H1 (cell line): Measurements from ENCODE around the gene CDK16. TPM values are rescaled to one million over a fixed set of nuclear protein-coding genes. Genes with fewer than 3 reads are reported as not detected.

Experiments
- CTCF ChIA-PET: fragments of 300-600 bp; sonication (Branson Sonifier 250); formaldehyde crosslinking; loops from one replicate; lab custom pipeline; 2021; ENCODE audit not compliant: partially characterized antibody; lab: Charles Lee
- POLR2A ChIA-PET: fragments of 300-600 bp; sonication (Branson Sonifier 250); formaldehyde crosslinking; loops from one replicate; lab custom pipeline; 2021; ENCODE audit warnings: inconsistent platforms; ENCODE audit not compliant: partially characterized antibody; lab: Charles Lee
- DNase-seq, 2 experiments: peaks; one replicate each; pipeline versions ENCODE4 v3.0.0 to v3.0.0-alpha.2; 2010 to 2022; ENCODE audit warnings: low spot score in 2 of 2, low read depth in 1 of 2, mixed read lengths in 1 of 2
- FAIRE-seq: peaks from 2 replicates; lab custom pipeline; 2011; peaks lifted over from hg19 to GRCh38; lab: Jason Lieb, UNC
- H2AFZ ChIP-seq: 2 replicates; pipeline ENCODE4 v1.8.1; 2012; ENCODE audit warnings: low read length, inconsistent platforms
- H2AK5ac ChIP-seq: 2 replicates; pipeline ENCODE4 v1.6.1; 2013; ENCODE audit warnings: low read depth, low read length
- H2BK120ac ChIP-seq: replicated peaks from 2 replicates; pipeline ENCODE3; 2013; ENCODE audit warnings: low read depth, low read length, inconsistent platforms
- H2BK12ac ChIP-seq: 2 replicates; pipeline ENCODE4 v1.6.1; 2013; ENCODE audit warnings: low read depth, low read length
- H2BK15ac ChIP-seq: 2 replicates; pipeline ENCODE4 v1.6.1; 2013; ENCODE audit warnings: low read length
- H2BK20ac ChIP-seq: 2 replicates; pipeline ENCODE4 v1.6.1; 2013; ENCODE audit warnings: low read length
- H2BK5ac ChIP-seq: 2 replicates; pipeline ENCODE4 v1.6.1; 2013; ENCODE audit warnings: low read depth, low read length
- H3K14ac ChIP-seq: 2 replicates; pipeline ENCODE4 v1.6.1; 2013; ENCODE audit warnings: inconsistent platforms; ENCODE audit not compliant: insufficient read length
- H3K18ac ChIP-seq: 2 replicates; pipeline ENCODE4 v1.6.1; 2013; ENCODE audit warnings: low read length; ENCODE audit errors: extremely low read depth
- H3K23ac ChIP-seq: 2 replicates; pipeline ENCODE4 v1.6.1; 2013; ENCODE audit warnings: inconsistent platforms; ENCODE audit not compliant: insufficient read length
- H3K23me2 ChIP-seq: 2 replicates; pipeline ENCODE4 v1.6.1; 2013; ENCODE audit warnings: low read depth, low read length
- H3K27ac ChIP-seq: 2 replicates; pipeline ENCODE4 v1.6.1; 2011; ENCODE audit warnings: low read depth, low read length, inconsistent platforms
- H3K27me3 ChIP-seq, 4 experiments: replicated peaks in 1 of 4; 1 replicate in 1 of 4; 2 replicates in 3 of 4; pipeline versions ENCODE4 v1.6.1 to v1.8.1; 2011 to 2013; ENCODE audit warnings: low read length in 3 of 4, mild to moderate bottlenecking in 3 of 4, inconsistent platforms in 2 of 4, mixed read lengths in 2 of 4, moderate library complexity in 1 of 4; ENCODE audit not compliant: control insufficient read depth in 3 of 4, insufficient read depth in 3 of 4; ENCODE audit errors: extremely low read depth in 1 of 4
- H3K36me3 ChIP-seq, 4 experiments: 2 replicates each; pipeline versions ENCODE4 v1.6.1 to v1.8.1; 2011 to 2013; ENCODE audit warnings: mild to moderate bottlenecking in 4 of 4, low read length in 3 of 4, moderate library complexity in 2 of 4, control low read depth in 1 of 4, inconsistent platforms in 1 of 4; ENCODE audit not compliant: insufficient read depth in 4 of 4, control insufficient read depth in 2 of 4
- H3K4ac ChIP-seq: replicated peaks from 2 replicates; pipeline ENCODE3; 2013; ENCODE audit warnings: low read length, low read depth, mixed read lengths, inconsistent platforms; ENCODE audit not compliant: insufficient read length
- H3K4me1 ChIP-seq, 4 experiments: replicated peaks in 1 of 4; 1 replicate in 1 of 4; 2 replicates in 3 of 4; pipeline versions ENCODE4 v1.6.1 to v1.8.1; 2011 to 2013; ENCODE audit warnings: low read length in 3 of 4, inconsistent platforms in 2 of 4, mixed read lengths in 1 of 4; ENCODE audit not compliant: insufficient read depth in 4 of 4, control insufficient read depth in 3 of 4
- H3K4me2 ChIP-seq, 2 experiments: 2 replicates each; pipeline versions ENCODE4 v1.6.1 to v1.8.1; 2011 to 2013; ENCODE audit warnings: low read depth in 2 of 2, low read length in 2 of 2, control low read depth in 1 of 2, inconsistent platforms in 1 of 2, mild to moderate bottlenecking in 1 of 2; ENCODE audit not compliant: insufficient read depth in 1 of 2
- H3K4me3 ChIP-seq, 4 experiments: fragments of 200-600, 300-600 bp in 1 of 4; sonication (generic), shearing (Covaris generic), sonication (Bioruptor Twin) in 1 of 4; 2 replicates each; pipeline versions ENCODE4 v1.5.1 to v1.8.1; 2011 to 2016; ENCODE audit warnings: low read length in 4 of 4, low read depth in 3 of 4, control low read depth in 2 of 4, inconsistent platforms in 2 of 4, mild to moderate bottlenecking in 2 of 4, mixed read lengths in 1 of 4, moderate library complexity in 1 of 4; ENCODE audit not compliant: insufficient read depth in 2 of 4; ENCODE audit errors: extremely low read depth in 1 of 4
- H3K56ac ChIP-seq: replicated peaks from 2 replicates; pipeline ENCODE3; 2013; ENCODE audit warnings: low read depth, mild to moderate bottlenecking, mixed read lengths, low read length, inconsistent platforms; ENCODE audit not compliant: insufficient read length
- H3K79me1 ChIP-seq: 2 replicates; pipeline ENCODE4 v1.6.1; 2013; ENCODE audit warnings: low read depth, low read length, control low read depth
- H3K79me2 ChIP-seq, 2 experiments: 2 replicates each; pipeline versions ENCODE4 v1.6.1 to v1.8.1; 2012 to 2013; ENCODE audit warnings: low read length in 2 of 2, mild to moderate bottlenecking in 2 of 2, inconsistent platforms in 1 of 2; ENCODE audit not compliant: insufficient read depth in 2 of 2, control insufficient read depth in 1 of 2
- H3K9ac ChIP-seq, 4 experiments: replicated peaks in 1 of 4; 1 replicate in 1 of 4; 2 replicates in 3 of 4; pipeline versions ENCODE4 v1.6.1 to v1.8.1; 2011 to 2013; ENCODE audit warnings: low read depth in 3 of 4, low read length in 3 of 4, control low read depth in 2 of 4, mild to moderate bottlenecking in 2 of 4, moderate library complexity in 2 of 4, inconsistent platforms in 1 of 4; ENCODE audit errors: extremely low read depth in 1 of 4
- H3K9me3 ChIP-seq, 2 experiments: 2 replicates each; pipeline versions ENCODE4 v1.6.1 to v1.8.1; 2012 to 2013; ENCODE audit warnings: mild to moderate bottlenecking in 2 of 2, moderate library complexity in 2 of 2, control low read depth in 1 of 2, inconsistent platforms in 1 of 2, low read depth in 1 of 2, low read length in 1 of 2, mixed read lengths in 1 of 2; ENCODE audit not compliant: insufficient read depth in 2 of 2
- H4K20me1 ChIP-seq, 2 experiments: replicated peaks in 1 of 2; 2 replicates each; pipeline versions ENCODE3 to v1.8.1; 2011 to 2013; ENCODE audit warnings: inconsistent platforms in 2 of 2, low read length in 2 of 2, mild to moderate bottlenecking in 1 of 2; ENCODE audit not compliant: insufficient read depth in 2 of 2, control insufficient read depth in 1 of 2
- H4K5ac ChIP-seq: 2 replicates; pipeline ENCODE4 v1.6.1; 2013; ENCODE audit warnings: low read length, low read depth, mixed read lengths, inconsistent platforms; ENCODE audit not compliant: insufficient read length
- H4K8ac ChIP-seq: 2 replicates; pipeline ENCODE4 v1.8.0; 2013; ENCODE audit warnings: mild to moderate bottlenecking, moderate library complexity, low read length, inconsistent platforms; ENCODE audit not compliant: insufficient read depth; ENCODE audit errors: extremely low read depth
- H4K91ac ChIP-seq: replicated peaks from 2 replicates; pipeline ENCODE3; 2013; ENCODE audit warnings: low read length, mixed read lengths, inconsistent platforms; ENCODE audit not compliant: insufficient read length
- CTBP2 ChIP-seq: IDR thresholded peaks from 2 replicates; pipeline ENCODE4 v1.7.0; 2011; ENCODE audit warnings: borderline replicate concordance, mild to moderate bottlenecking, moderate library complexity, mixed read lengths, low read length; ENCODE audit not compliant: insufficient read depth, insufficient read length
- EP300 ChIP-seq, 2 experiments: IDR thresholded peaks; 1 replicate in 1 of 2; 2 replicates in 1 of 2; pipeline ENCODE4 v1.6.1; 2011 to 2012; ENCODE audit warnings: low read depth in 2 of 2, low read length in 2 of 2, mild to moderate bottlenecking in 2 of 2, borderline replicate concordance in 1 of 2, inconsistent platforms in 1 of 2, moderate library complexity in 1 of 2
- FOSL1 ChIP-seq: IDR thresholded peaks from 2 replicates; pipeline ENCODE4 v1.6.1; 2011; ENCODE audit warnings: mild to moderate bottlenecking, low read depth, low read length, moderate library complexity; ENCODE audit not compliant: insufficient read depth
- HDAC2 ChIP-seq, 2 experiments: fragments of 300-600 bp in 1 of 2; sonication (generic) in 1 of 2; IDR thresholded peaks; 2 replicates each; pipeline ENCODE4 v1.6.1; 2011 to 2012; ENCODE audit warnings: low read depth in 2 of 2, low read length in 2 of 2, mild to moderate bottlenecking in 2 of 2, moderate library complexity in 2 of 2, borderline replicate concordance in 1 of 2, inconsistent platforms in 1 of 2
- JUND ChIP-seq: IDR thresholded peaks from 2 replicates; pipeline ENCODE4 v1.6.1; 2011; ENCODE audit warnings: mild to moderate bottlenecking, improper control_type of control experiment, low read length
- MAX ChIP-seq: IDR thresholded peaks from 2 replicates; pipeline ENCODE4 v1.6.1; 2012; ENCODE audit warnings: inconsistent platforms
- POU5F1 ChIP-seq: IDR thresholded peaks from 2 replicates; pipeline ENCODE4 v1.6.1; 2011; ENCODE audit warnings: low read depth, mild to moderate bottlenecking, low read length, moderate library complexity
- RXRA ChIP-seq: IDR thresholded peaks from 2 replicates; pipeline ENCODE4 v1.6.1; 2011; ENCODE audit warnings: low read depth, mild to moderate bottlenecking, low read length, moderate library complexity; ENCODE audit not compliant: insufficient read depth
- SAP30 ChIP-seq: fragments of 300-600 bp; sonication (generic); IDR thresholded peaks from 2 replicates; pipeline ENCODE4 v1.7.1; 2012; ENCODE audit warnings: low read length, moderate library complexity, mild to moderate bottlenecking, inconsistent platforms; ENCODE audit not compliant: insufficient read depth, insufficient replicate concordance
- TBP ChIP-seq: IDR thresholded peaks from 2 replicates; pipeline ENCODE4 v1.6.1; 2011; ENCODE audit warnings: low read depth, low read length, improper control_type of control experiment
- TCF12 ChIP-seq: IDR thresholded peaks from 2 replicates; pipeline ENCODE4 v1.6.1; 2011; ENCODE audit warnings: low read depth, mild to moderate bottlenecking, low read length
- WGBS, 2 experiments: shearing (Covaris generic) in 1 of 2; methylation state at CpG; one replicate each; pipeline versions ENCODE4 v1.1.6 to v1.1.7; 2013 to 2015; ENCODE audit warnings: low lambda C conversion rate in 2 of 2, mixed read lengths in 2 of 2, inconsistent platforms in 1 of 2, low coverage in 1 of 2, missing lambda C conversion rate in 1 of 2; ENCODE audit not compliant: insufficient replicate concordance in 2 of 2, insufficient coverage in 1 of 2, insufficient read length in 1 of 2; ENCODE audit errors: extremely low coverage in 1 of 2, missing lambda C conversion rate in 1 of 2; 5-methylcytosine and 5-hydroxymethylcytosine counted together
- polyA plus RNA-seq, 7 experiments: library from polyadenylated mRNA; depleted of rRNA in 3 of 7; stranded (reverse) in 5 of 7; unstranded in 2 of 7; fragments of >200 nt in 5 of 7; fragments of 200-250 nt in 2 of 7; gene quantifications; 1 replicate in 5 of 7; 2 replicates in 1 of 7; 4 replicates in 1 of 7; pipeline versions ENCODE4 v1.2.1 to v1.2.3, GENCODE V29; 2011 to 2013; ENCODE audit warnings: missing spikeins in 2 of 7, mixed read lengths in 2 of 7
- total RNA-seq: library from RNA; stranded (reverse); fragmentation: NEBNext Ultra II Directional; extraction: Animal tissue kit (Norgen Biotek cat#: 25700); gene quantifications from 2 replicates; pipeline ENCODE4 v1.2.1, GENCODE V29; 2021

The CDK16 gene
- total and polyA plus RNA-seq, 2 of the 8 experiments (the other 6 are each of a cell fraction or from before 2014, with no cell fraction given), result 124 to 204 TPM

GRCh38 chrX:47191806-47192401 is 26.6 kb upstream of the CDK16 start:
- Histone ChIP-seq H3K79me1 (no peaks in the 10 kb centered on the region), H4K8ac (no peak overlapping the region), H2BK20ac (no peak overlapping the region), H3K56ac (no peak overlapping the region), H2BK12ac (no peak overlapping the region)
- CTCF ChIA-PET, result interaction anchor here (1.0 kb wide), 1 partner anchor 332 kb away, joined by 3 read pairs; no protein-coding TSS in a partner anchor
- TF ChIP-seq EP300 (IDR thresholded peaks at IDR 0.05; ENCODE audit: borderline replicate concordance in 1 of 2, low read depth in 2 of 2, low read length in 2 of 2) (no peak), HDAC2 (IDR thresholded peaks at IDR 0.05; ENCODE audit: borderline replicate concordance in 1 of 2, low read depth in 2 of 2, low read length in 2 of 2) (no peak), POU5F1 (no peak), SAP30 (no peak), FOSL1 (no peak), MAX (no peak), CTBP2 (no peak), TCF12 (no peak), RXRA (no peak), TBP (no peak), JUND (no peak)
- TF ChIP-seq, all 59 proteins: peak for 0
- Histone ChIP-seq H2AFZ (no peak overlapping the region; the same call in 1 of the 2 replicates), H3K4me3 (peak overlapping the region; percentile 40 to 86 (median 54)), H3K4me1 (peaks cover 2 to 11% (median 5%) of the 10 kb centered on the region in 4 experiments), H3K27ac (no peak overlapping the region), H3K79me2 (peaks cover 16 to 30% of the 10 kb centered on the region in 2 experiments; a peak in 3 of 4 replicates), H2BK15ac (no peak overlapping the region), H3K36me3 (peaks cover 0 to 7% (median 4%) of the 10 kb centered on the region in 4 experiments; a peak in 3 of 8 replicates), H2BK120ac (no peak overlapping the region), H3K9ac (peak overlapping the region in 2 of 4 experiments; percentile 13 to 54; a peak in 3 of 7 replicates), H3K9me3 (no peaks in the 10 kb centered on the region), H3K14ac (no peak overlapping the region), H3K23ac (no peak overlapping the region), H3K23me2 (peaks cover 2% of the 10 kb centered on the region; the same call in 1 of the 2 replicates), H3K18ac (no peak overlapping the region), H3K4ac (no peak overlapping the region), H3K4me2 (peak overlapping the region; percentile 83 to 93), H4K91ac (no peak overlapping the region), H4K20me1 (peaks cover 4 to 14% of the 10 kb centered on the region in 2 experiments), H2AK5ac (no peak overlapping the region), H4K5ac (no peak overlapping the region), H2BK5ac (no peak overlapping the region), H3K27me3 (no peaks in the 10 kb centered on the region)
- FAIRE-seq (no peak), DNase-seq (no peak)
- WGBS, 2 experiments, result 42% methylated on average over 16 of the region's 16 CpGs; no CpG with 5 or more reads in 1 of the 2 experiments
- POLR2A ChIA-PET, result interaction anchor here (0.9 to 1.9 kb wide), 3 partner anchors 26 to 130 kb away, joined by 3 to 11 read pairs (median 3); partner anchors contain the start of gene CDK16
